Gastroesophageal sphincter (tissue), 3 donors: Measurements from ENCODE around the gene RALGAPA1.

Source experiments
- POLR2A ChIP-seq, 2 donors: fragments of 450-650 bp; IDR thresholded peaks; one replicate each; pipeline ENCODE4 v1.6.1; 2017; ENCODE audit warnings: antibody characterized with exemption in 2 of 2, mild to moderate bottlenecking in 2 of 2, moderate library complexity in 1 of 2
- POLR2AphosphoS5 ChIP-seq: sonication (generic); formaldehyde crosslinking; IDR thresholded peaks from one replicate; pipeline ENCODE4 v1.6.1; 2017; ENCODE audit warnings: antibody characterized with exemption
- TF ChIP-seq, protein P1 (sequence below), 4 experiments: fragments of 200-600 bp in 2 of 4; fragments of 450-650 bp in 2 of 4; sonication (generic) in 1 of 4; IDR thresholded peaks; one replicate each; pipeline ENCODE4 v1.5.1; 2017 to 2019; ENCODE audit warnings: antibody characterized with exemption in 4 of 4, mild to moderate bottlenecking in 2 of 4, moderate library complexity in 2 of 4

DNA sequence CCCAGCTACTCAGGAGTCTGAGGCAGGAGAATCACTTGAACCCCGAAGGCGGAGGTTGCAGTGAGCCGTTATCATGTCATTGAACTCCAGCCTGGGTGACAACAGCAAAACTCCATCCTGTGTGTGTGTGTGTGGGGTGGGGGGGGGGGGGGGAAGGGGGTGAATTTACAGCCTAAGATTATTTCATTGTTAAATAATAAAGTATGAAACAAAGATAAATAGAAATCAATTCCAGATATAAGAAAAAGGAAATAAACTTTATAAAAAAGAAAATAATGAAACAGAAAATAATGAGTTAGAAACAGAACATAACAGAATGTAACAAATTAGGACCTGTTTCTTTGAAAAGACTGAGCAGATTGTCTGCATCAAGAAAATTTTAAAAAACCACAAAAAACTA is 191.6 kb downstream of the RALGAPA1 start:
- no peak for TF ChIP-seq POLR2A (IDR thresholded peaks at IDR 0.05)
- TF ChIP-seq, protein P1, sequence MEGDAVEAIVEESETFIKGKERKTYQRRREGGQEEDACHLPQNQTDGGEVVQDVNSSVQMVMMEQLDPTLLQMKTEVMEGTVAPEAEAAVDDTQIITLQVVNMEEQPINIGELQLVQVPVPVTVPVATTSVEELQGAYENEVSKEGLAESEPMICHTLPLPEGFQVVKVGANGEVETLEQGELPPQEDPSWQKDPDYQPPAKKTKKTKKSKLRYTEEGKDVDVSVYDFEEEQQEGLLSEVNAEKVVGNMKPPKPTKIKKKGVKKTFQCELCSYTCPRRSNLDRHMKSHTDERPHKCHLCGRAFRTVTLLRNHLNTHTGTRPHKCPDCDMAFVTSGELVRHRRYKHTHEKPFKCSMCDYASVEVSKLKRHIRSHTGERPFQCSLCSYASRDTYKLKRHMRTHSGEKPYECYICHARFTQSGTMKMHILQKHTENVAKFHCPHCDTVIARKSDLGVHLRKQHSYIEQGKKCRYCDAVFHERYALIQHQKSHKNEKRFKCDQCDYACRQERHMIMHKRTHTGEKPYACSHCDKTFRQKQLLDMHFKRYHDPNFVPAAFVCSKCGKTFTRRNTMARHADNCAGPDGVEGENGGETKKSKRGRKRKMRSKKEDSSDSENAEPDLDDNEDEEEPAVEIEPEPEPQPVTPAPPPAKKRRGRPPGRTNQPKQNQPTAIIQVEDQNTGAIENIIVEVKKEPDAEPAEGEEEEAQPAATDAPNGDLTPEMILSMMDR (IDR thresholded peaks at IDR 0.05) = no peak
- no peak for TF ChIP-seq POLR2AphosphoS5
